ENCODE data around the gene NEU3. TPM values are rescaled to one million over a fixed set of nuclear protein-coding genes. Genes with fewer than 3 reads are reported as not detected.

The NEU3 gene
- total and polyA plus RNA-seq, 2 of the 4 experiments (the other 2 are of a cell fraction): 5.5 to 10.6 TPM

DNA sequence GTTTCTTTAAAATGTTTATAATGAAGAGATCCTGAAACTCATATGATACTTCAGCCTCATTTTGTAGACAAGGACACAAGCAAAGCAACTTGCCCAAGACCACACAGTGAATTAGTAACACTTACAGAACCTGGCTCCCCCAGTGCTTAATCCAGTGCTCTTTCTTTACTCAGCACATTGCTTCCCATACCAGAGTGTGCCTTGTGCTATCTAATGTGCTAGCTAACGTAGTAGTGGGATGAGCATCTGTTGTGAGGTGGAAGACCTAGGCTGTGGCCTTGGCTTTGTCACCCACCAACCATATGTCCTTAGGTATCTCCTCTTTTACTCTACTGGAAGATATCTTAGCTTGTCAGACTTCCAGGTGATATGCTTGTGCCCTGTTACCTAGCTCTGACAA lies 34.5 kb upstream of the NEU3 start:
- no TSS peak for BruUV-seq (replicated peaks)
- in situ Hi-C loops (cut with MboI; ENCODE audit: low sequenced_read_pairs) (no loop called here), intact Hi-C loops (cut with micrococcal nuclease) (no loop called here), dilution Hi-C loops (cut with HindIII; ENCODE audit: low sequenced_read_pairs, unreplicated experiment) (no loop called here)
- no peak overlapping the region for H2AK5ac ChIP-seq (ENCODE audit: low read depth, low read length)
- TF ChIP-seq, protein P1, sequence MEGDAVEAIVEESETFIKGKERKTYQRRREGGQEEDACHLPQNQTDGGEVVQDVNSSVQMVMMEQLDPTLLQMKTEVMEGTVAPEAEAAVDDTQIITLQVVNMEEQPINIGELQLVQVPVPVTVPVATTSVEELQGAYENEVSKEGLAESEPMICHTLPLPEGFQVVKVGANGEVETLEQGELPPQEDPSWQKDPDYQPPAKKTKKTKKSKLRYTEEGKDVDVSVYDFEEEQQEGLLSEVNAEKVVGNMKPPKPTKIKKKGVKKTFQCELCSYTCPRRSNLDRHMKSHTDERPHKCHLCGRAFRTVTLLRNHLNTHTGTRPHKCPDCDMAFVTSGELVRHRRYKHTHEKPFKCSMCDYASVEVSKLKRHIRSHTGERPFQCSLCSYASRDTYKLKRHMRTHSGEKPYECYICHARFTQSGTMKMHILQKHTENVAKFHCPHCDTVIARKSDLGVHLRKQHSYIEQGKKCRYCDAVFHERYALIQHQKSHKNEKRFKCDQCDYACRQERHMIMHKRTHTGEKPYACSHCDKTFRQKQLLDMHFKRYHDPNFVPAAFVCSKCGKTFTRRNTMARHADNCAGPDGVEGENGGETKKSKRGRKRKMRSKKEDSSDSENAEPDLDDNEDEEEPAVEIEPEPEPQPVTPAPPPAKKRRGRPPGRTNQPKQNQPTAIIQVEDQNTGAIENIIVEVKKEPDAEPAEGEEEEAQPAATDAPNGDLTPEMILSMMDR (conservative IDR thresholded peaks at IDR 0.05; ENCODE audit: low read depth, low read length): no peak
- TF ChIP-seq SMC3 (IDR thresholded peaks at IDR 0.05; ENCODE audit: low read depth, low read length) (no peak), MXI1 (IDR thresholded peaks at IDR 0.05; ENCODE audit: borderline replicate concordance, low read depth, low read length) (no peak), MAFK (IDR thresholded peaks at IDR 0.05; ENCODE audit: low read depth, low read length) (no peak), RAD21 (IDR thresholded peaks at IDR 0.05; ENCODE audit: low read length) (no peak), FOS (IDR thresholded peaks at IDR 0.05; ENCODE audit: low read depth, low read length) (no peak), CEBPB (IDR thresholded peaks at IDR 0.05; ENCODE audit: low read depth, low read length) (no peak), POLR2A (IDR thresholded peaks at IDR 0.05; ENCODE audit: low read depth, low read length) (no peak), NFE2L2 (IDR thresholded peaks at IDR 0.05; ENCODE audit: low read depth, low read length) (no peak), RFX5 (IDR thresholded peaks at IDR 0.05; ENCODE audit: low read depth, low read length) (no peak), MAZ (IDR thresholded peaks at IDR 0.05; ENCODE audit: borderline replicate concordance, low read depth, low read length) (no peak), CHD1 (IDR thresholded peaks at IDR 0.05; ENCODE audit: low read depth, low read length) (no peak), BHLHE40 (IDR thresholded peaks at IDR 0.05; ENCODE audit: low read depth, low read length) (no peak)
- TF ChIP-seq, protein P2, sequence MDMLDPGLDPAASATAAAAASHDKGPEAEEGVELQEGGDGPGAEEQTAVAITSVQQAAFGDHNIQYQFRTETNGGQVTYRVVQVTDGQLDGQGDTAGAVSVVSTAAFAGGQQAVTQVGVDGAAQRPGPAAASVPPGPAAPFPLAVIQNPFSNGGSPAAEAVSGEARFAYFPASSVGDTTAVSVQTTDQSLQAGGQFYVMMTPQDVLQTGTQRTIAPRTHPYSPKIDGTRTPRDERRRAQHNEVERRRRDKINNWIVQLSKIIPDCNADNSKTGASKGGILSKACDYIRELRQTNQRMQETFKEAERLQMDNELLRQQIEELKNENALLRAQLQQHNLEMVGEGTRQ (IDR thresholded peaks at IDR 0.05; ENCODE audit: low read depth, low read length): no peak
- TF ChIP-seq, protein P3, sequence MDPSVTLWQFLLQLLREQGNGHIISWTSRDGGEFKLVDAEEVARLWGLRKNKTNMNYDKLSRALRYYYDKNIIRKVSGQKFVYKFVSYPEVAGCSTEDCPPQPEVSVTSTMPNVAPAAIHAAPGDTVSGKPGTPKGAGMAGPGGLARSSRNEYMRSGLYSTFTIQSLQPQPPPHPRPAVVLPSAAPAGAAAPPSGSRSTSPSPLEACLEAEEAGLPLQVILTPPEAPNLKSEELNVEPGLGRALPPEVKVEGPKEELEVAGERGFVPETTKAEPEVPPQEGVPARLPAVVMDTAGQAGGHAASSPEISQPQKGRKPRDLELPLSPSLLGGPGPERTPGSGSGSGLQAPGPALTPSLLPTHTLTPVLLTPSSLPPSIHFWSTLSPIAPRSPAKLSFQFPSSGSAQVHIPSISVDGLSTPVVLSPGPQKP (IDR thresholded peaks at IDR 0.05; ENCODE audit: borderline replicate concordance, low read depth, low read length): no peak
- no peak overlapping the region for H3K9ac ChIP-seq (ENCODE audit: low read depth, low read length)
- DNase-seq (no peak), ATAC-seq (ENCODE audit: low read depth) (no peak)
- H3K36me3 ChIP-seq (ENCODE audit: control insufficient read depth, insufficient read depth, low read length): peaks cover 4% of the 10 kb centered on the region; the same call in 1 of the 2 replicates
- no peak overlapping the region for H3K14ac ChIP-seq (replicated peaks; ENCODE audit: low read depth, low read length)
- H3K56ac ChIP-seq (ENCODE audit: extremely low read depth, insufficient read depth, low read length): no peak overlapping the region
- H2AFZ ChIP-seq (replicated peaks; ENCODE audit: low read length, poor library complexity): no peak overlapping the region
- H3K18ac ChIP-seq (ENCODE audit: low read depth, low read length): no peak overlapping the region
- no peaks in the 10 kb centered on the region for H3K9me3 ChIP-seq (ENCODE audit: control insufficient read depth, insufficient read depth, low read length)
- no peak overlapping the region for H2BK5ac ChIP-seq (ENCODE audit: low read depth, low read length, poor library complexity, severe bottlenecking)
- H3K4me3 ChIP-seq (ENCODE audit: insufficient read depth, low read depth, low read length): no peak overlapping the region
- POLR2A ChIA-PET (ENCODE audit: unreplicated experiment): no interaction called here
- peaks cover 9% of the 10 kb centered on the region for H3K4me1 ChIP-seq (ENCODE audit: control insufficient read depth, insufficient read depth, low read length)
- H3K27me3 ChIP-seq (ENCODE audit: control insufficient read depth, insufficient read depth, low read length): no peaks in the 10 kb centered on the region
- no CpG with 5 or more reads among the region's 1 CpG for WGBS, 2 experiments (ENCODE audit: extremely low coverage in 2 of 2, insufficient read length in 1 of 2)
- no peak overlapping the region for H2BK15ac ChIP-seq (ENCODE audit: low read depth, low read length)
- no peak overlapping the region for H4K5ac ChIP-seq (ENCODE audit: low read depth, low read length)
- no peak overlapping the region for H3K4me2 ChIP-seq (ENCODE audit: low read depth, low read length)
- no peak overlapping the region for H2BK120ac ChIP-seq (ENCODE audit: low read depth, low read length)
- CTCF ChIA-PET: no interaction called here
- H3K23ac ChIP-seq (ENCODE audit: low read depth, low read length): no peak overlapping the region
- no peak overlapping the region for H2BK20ac ChIP-seq (ENCODE audit: low read depth, low read length)
- H3K27ac ChIP-seq (ENCODE audit: insufficient read depth, low read length): no peak overlapping the region
- H3K4ac ChIP-seq (ENCODE audit: low read depth, low read length): no peak overlapping the region
- peaks cover 69% of the 10 kb centered on the region for H4K20me1 ChIP-seq (ENCODE audit: insufficient read depth, low read length)
- H3K9me1 ChIP-seq (ENCODE audit: insufficient read depth, low read length): peaks cover 11% of the 10 kb centered on the region
- no peak overlapping the region for H2AK9ac ChIP-seq (replicated peaks; ENCODE audit: low read depth, low read length, poor library complexity)
- H3K79me1 ChIP-seq (ENCODE audit: low read depth in 1 of 2, low read length in 2 of 2): peaks cover 14 to 70% of the 10 kb centered on the region in 2 experiments; a peak in 3 of 4 replicates
- no peak overlapping the region for H4K91ac ChIP-seq (ENCODE audit: insufficient read depth, low read depth, low read length)
- no peak overlapping the region for H4K8ac ChIP-seq (ENCODE audit: low read depth in 2 of 2, low read length in 2 of 2)
